ENCODE data around the gene POLR1G. TPM values are rescaled to one million over a fixed set of nuclear protein-coding genes. Genes with fewer than 3 reads are reported as not detected.

POLR1G gene
- total RNA-seq, 1 experiment from 2014 or later: 30.5 TPM

- Histone ChIP-seq H3K9me3 (ENCODE audit: control insufficient read depth in 1 of 2, insufficient read depth in 1 of 2, low read depth in 1 of 2, low read length in 2 of 2) (no peaks in the 10 kb centered on the region), H3K36me3 (ENCODE audit: control insufficient read depth in 1 of 2, insufficient read depth in 2 of 2, low read length in 2 of 2) (peaks cover 0 to 3% of the 10 kb centered on the region in 2 experiments; a peak in 1 of 4 replicates), H3K27ac (ENCODE audit: low read depth, low read length) (no peak overlapping the region; the same call in 1 of the 2 replicates), H3K79me2 (ENCODE audit: insufficient read depth, low read length) (peaks cover 15% of the 10 kb centered on the region; the same call in 1 of the 2 replicates), H2AFZ (ENCODE audit: low read depth, low read length, poor library complexity, severe bottlenecking) (no peak overlapping the region), H3K4me1 (ENCODE audit: control insufficient read depth in 1 of 2, insufficient read depth in 2 of 2, low read length in 2 of 2) (peaks cover 5 to 21% of the 10 kb centered on the region in 2 experiments; a peak in 3 of 4 replicates), H3K9me2 (ENCODE audit: insufficient read depth) (no peaks in the 10 kb centered on the region), H3K4me2 (ENCODE audit: low read length) (peak overlapping the region; percentile 93), H3K9ac (ENCODE audit: low read length) (no peak overlapping the region), H4K20me1 (ENCODE audit: insufficient read depth) (no peaks in the 10 kb centered on the region), H3K27me3 (ENCODE audit: insufficient read depth, low read length) (no peaks in the 10 kb centered on the region), H3K4me3 (replicated peaks in 1 of 2; ENCODE audit: low read depth in 1 of 2, low read length in 2 of 2) (peak overlapping the region in 1 of 2 experiments; percentile 90; a peak in 1 of 4 replicates)
- intact Hi-C loops (cut with micrococcal nuclease): no loop called here
- CTCF ChIA-PET: interaction anchor here (1.8 kb wide), 1 partner anchor 116 kb away, joined by 3 read pairs; no protein-coding TSS in a partner anchor
- POLR2A ChIA-PET: no interaction called here
- RAD21 ChIA-PET (ENCODE audit: low non-redundant PET in 1 of 2, low total read pairs in 2 of 2, uncharacterized antibody in 2 of 2, unreplicated experiment in 2 of 2): no interaction called here
- no TSS peak for BruUV-seq (replicated peaks)
- no peak for ATAC-seq
- no peak for TF ChIP-seq FOSL1 (IDR thresholded peaks at IDR 0.05; ENCODE audit: low read depth)
- TF ChIP-seq EZH2phosphoT487 (IDR thresholded peaks at IDR 0.05; ENCODE audit: borderline replicate concordance): no peak
- no peak for TF ChIP-seq POLR2AphosphoS5 (IDR thresholded peaks at IDR 0.05; ENCODE audit: low read depth, low read length)
- TF ChIP-seq MAX (IDR thresholded peaks at IDR 0.05): no peak
- TF ChIP-seq JUND (IDR thresholded peaks at IDR 0.05): no peak
- TF ChIP-seq EGR1 (IDR thresholded peaks at IDR 0.05; ENCODE audit: low read depth): no peak
- TF ChIP-seq POLR2A (IDR thresholded peaks at IDR 0.05; ENCODE audit: borderline replicate concordance, extremely low read depth, insufficient read depth, insufficient read length): no peak
- TF ChIP-seq TCF7L2 (IDR thresholded peaks at IDR 0.05; ENCODE audit: borderline replicate concordance, extremely low read depth, insufficient read depth, insufficient read length): no peak
- no peak for TF ChIP-seq REST (IDR thresholded peaks at IDR 0.05; ENCODE audit: low read depth)
- no peak for TF ChIP-seq CEBPB (IDR thresholded peaks at IDR 0.05; ENCODE audit: low read depth)
- no peak for TF ChIP-seq CTCF (IDR thresholded peaks at IDR 0.05 in 2 of 3, conservative IDR thresholded peaks at IDR 0.05 in 1 of 3; ENCODE audit: borderline replicate concordance in 1 of 3, insufficient read depth in 1 of 3, low read depth in 2 of 3, low read length in 2 of 3)
- no peak for TF ChIP-seq ZBTB33 (IDR thresholded peaks at IDR 0.05; ENCODE audit: extremely low read depth, insufficient replicate concordance, low read length)
- TF ChIP-seq ZFX (IDR thresholded peaks at IDR 0.05): no peak
- no peak for TF ChIP-seq SIN3A (IDR thresholded peaks at IDR 0.05; ENCODE audit: low read depth)
- TF ChIP-seq RAD21 (IDR thresholded peaks at IDR 0.05; ENCODE audit: low read depth): no peak
- TF ChIP-seq CBX3 (IDR thresholded peaks at IDR 0.05; ENCODE audit: low read depth): no peak
- TF ChIP-seq ZNF274 (IDR thresholded peaks at IDR 0.05; ENCODE audit: low read depth, low read length): no peak
- no peak for TF ChIP-seq YY1 (IDR thresholded peaks at IDR 0.05; ENCODE audit: extremely low read depth, insufficient replicate concordance, low read depth, low read length)
- TF ChIP-seq EZH2 (IDR thresholded peaks at IDR 0.05): no peak
- DNase-seq (ENCODE audit: low read depth, low spot score): no peak
Measured at GRCh38 chr19:45368737-45369340, 37.6 kb upstream of the POLR1G start.

Data from HCT116 (cell line).